Fibroblast of lung (primary cell): Measurements from ENCODE around the gene MYLK. TPM values are rescaled to one million over a fixed set of nuclear protein-coding genes. Genes with fewer than 3 reads are reported as not detected.
"Not testable (repeated sequence)": the region's sequence is repeated elsewhere in the genome, so short reads cannot be mapped to it uniquely, and the experiment has no call there.

ENCODE experiments used
- DNase-seq, 2 donors: peaks; one replicate each; pipeline versions ENCODE4 v3.0.0 to v3.0.0-alpha.2; 2010; ENCODE audit warnings: low read depth in 2 of 2
- H2AFZ ChIP-seq: 2 replicates; pipeline ENCODE4 v1.5.1; 2012; ENCODE audit warnings: low read length, control low read depth, inconsistent platforms
- H3K27ac ChIP-seq: 2 replicates; pipeline ENCODE4 v1.5.1; 2011; ENCODE audit warnings: low read length, control low read depth; ENCODE audit not compliant: insufficient read depth
- H3K27me3 ChIP-seq: 2 replicates; pipeline ENCODE4 v1.5.1; 2011; ENCODE audit warnings: mild to moderate bottlenecking, low read length; ENCODE audit not compliant: control insufficient read depth, insufficient read depth
- H3K36me3 ChIP-seq: 2 replicates; pipeline ENCODE4 v1.5.1; 2011; ENCODE audit warnings: low read length; ENCODE audit not compliant: control insufficient read depth, insufficient read depth
- H3K4me1 ChIP-seq: 2 replicates; pipeline ENCODE4 v1.5.1; 2011; ENCODE audit warnings: low read length; ENCODE audit not compliant: control insufficient read depth, insufficient read depth; ENCODE audit errors: extremely low read depth
- H3K4me2 ChIP-seq: 2 replicates; pipeline ENCODE4 v1.5.1; 2011; ENCODE audit warnings: low read length, control low read depth; ENCODE audit not compliant: insufficient read depth; ENCODE audit errors: extremely low read depth
- H3K4me3 ChIP-seq, 4 experiments: fragments of 200-600 bp in 1 of 4; sonication (generic) in 1 of 4; replicated peaks in 1 of 4; 2 replicates each; pipeline ENCODE4 v1.5.1; 2011 to 2016; ENCODE audit warnings: low read length in 4 of 4, low read depth in 3 of 4, mild to moderate bottlenecking in 3 of 4, control low read depth in 2 of 4, inconsistent platforms in 1 of 4, mixed read lengths in 1 of 4; ENCODE audit not compliant: insufficient read depth in 1 of 4; ENCODE audit errors: control extremely low read depth in 1 of 4
- H3K79me2 ChIP-seq: 2 replicates; pipeline ENCODE4 v1.5.1; 2012; ENCODE audit warnings: mild to moderate bottlenecking, low read length, inconsistent platforms; ENCODE audit not compliant: control insufficient read depth, insufficient read depth
- H3K9ac ChIP-seq: 2 replicates; pipeline ENCODE4 v1.5.1; 2011; ENCODE audit warnings: mild to moderate bottlenecking, low read length, control low read depth; ENCODE audit not compliant: insufficient read depth
- H3K9me3 ChIP-seq: 2 replicates; pipeline ENCODE4 v1.5.1; 2012; ENCODE audit warnings: low read depth, low read length; ENCODE audit not compliant: control insufficient read depth, insufficient read depth
- H4K20me1 ChIP-seq: 2 replicates; pipeline ENCODE4 v1.5.1; 2011; ENCODE audit warnings: low read length; ENCODE audit not compliant: control insufficient read depth, insufficient read depth; ENCODE audit errors: extremely low read depth
- EZH2 ChIP-seq: IDR thresholded peaks from 2 replicates; pipeline ENCODE4 v1.5.1; 2012; ENCODE audit warnings: low read length, control low read depth, mild to moderate bottlenecking; ENCODE audit errors: missing control alignments
- polyA plus RNA-seq, 2 donors: library from polyadenylated mRNA; depleted of rRNA in 1 of 2; stranded (reverse) in 1 of 2; unstranded in 1 of 2; fragments of >200 nt; gene quantifications; 2 replicates each; pipeline ENCODE4 v1.2.1, GENCODE V29; 2011 to 2012; ENCODE audit warnings: missing spikeins in 1 of 2
- total RNA-seq: library from RNA; depleted of rRNA; stranded (reverse); fragments of >200 nt; gene quantifications from 2 replicates; pipeline ENCODE4 v1.2.1, GENCODE V29; 2014
- TF ChIP-seq, protein P1 (sequence below), 2 donors: IDR thresholded peaks in 1 of 2; conservative IDR thresholded peaks in 1 of 2; 1 replicate in 1 of 2; 2 replicates in 1 of 2; pipeline ENCODE4 v1.5.1; 2011 to 2012; ENCODE audit warnings: low read length in 2 of 2, control low read depth in 1 of 2, inconsistent platforms in 1 of 2, low read depth in 1 of 2, mild to moderate bottlenecking in 1 of 2

The MYLK gene
- total and polyA plus RNA-seq, 2 donors (not counting 1 experiment from before 2014, with no cell fraction given): 918 to 941 TPM

DNA sequence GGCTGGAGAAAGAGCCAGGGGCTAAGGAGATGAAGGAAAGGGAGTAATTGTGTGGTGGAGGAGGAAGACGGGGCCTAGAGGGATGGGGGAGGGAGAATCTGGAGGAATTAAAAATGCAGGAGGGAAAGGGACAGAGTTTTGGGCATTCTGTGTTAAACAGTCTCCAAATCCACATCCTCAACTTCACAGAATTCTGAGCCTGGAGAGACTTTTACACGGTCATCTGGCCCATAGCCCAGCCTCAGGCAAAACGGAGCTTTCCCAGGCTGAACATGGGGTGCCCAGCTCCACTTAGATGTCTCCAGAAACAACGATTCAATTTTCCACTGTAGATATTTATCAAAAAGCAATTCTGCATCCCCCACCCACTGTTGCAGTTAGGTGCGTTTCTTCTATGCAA is 161.7 kb downstream of the MYLK start:
- H3K27me3 ChIP-seq: no peaks in the 10 kb centered on the region
- H3K9ac ChIP-seq: no peak overlapping the region
- peaks cover 12% of the 10 kb centered on the region for H3K36me3 ChIP-seq
- no peaks in the 10 kb centered on the region for H3K79me2 ChIP-seq
- DNase-seq: no peak
- no peaks in the 10 kb centered on the region for H3K9me3 ChIP-seq
- peaks cover 32% of the 10 kb centered on the region for H3K4me1 ChIP-seq
- H2AFZ ChIP-seq: no peak overlapping the region
- no peak overlapping the region for H3K4me3 ChIP-seq
- no peaks in the 10 kb centered on the region for H4K20me1 ChIP-seq
- no peak overlapping the region for H3K4me2 ChIP-seq
- TF ChIP-seq, protein P1, sequence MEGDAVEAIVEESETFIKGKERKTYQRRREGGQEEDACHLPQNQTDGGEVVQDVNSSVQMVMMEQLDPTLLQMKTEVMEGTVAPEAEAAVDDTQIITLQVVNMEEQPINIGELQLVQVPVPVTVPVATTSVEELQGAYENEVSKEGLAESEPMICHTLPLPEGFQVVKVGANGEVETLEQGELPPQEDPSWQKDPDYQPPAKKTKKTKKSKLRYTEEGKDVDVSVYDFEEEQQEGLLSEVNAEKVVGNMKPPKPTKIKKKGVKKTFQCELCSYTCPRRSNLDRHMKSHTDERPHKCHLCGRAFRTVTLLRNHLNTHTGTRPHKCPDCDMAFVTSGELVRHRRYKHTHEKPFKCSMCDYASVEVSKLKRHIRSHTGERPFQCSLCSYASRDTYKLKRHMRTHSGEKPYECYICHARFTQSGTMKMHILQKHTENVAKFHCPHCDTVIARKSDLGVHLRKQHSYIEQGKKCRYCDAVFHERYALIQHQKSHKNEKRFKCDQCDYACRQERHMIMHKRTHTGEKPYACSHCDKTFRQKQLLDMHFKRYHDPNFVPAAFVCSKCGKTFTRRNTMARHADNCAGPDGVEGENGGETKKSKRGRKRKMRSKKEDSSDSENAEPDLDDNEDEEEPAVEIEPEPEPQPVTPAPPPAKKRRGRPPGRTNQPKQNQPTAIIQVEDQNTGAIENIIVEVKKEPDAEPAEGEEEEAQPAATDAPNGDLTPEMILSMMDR (conservative IDR thresholded peaks at IDR 0.05 in 1 of 2, IDR thresholded peaks at IDR 0.05 in 1 of 2; ENCODE audit: low read depth in 1 of 2, low read length in 2 of 2): no peak
- no peak overlapping the region for H3K27ac ChIP-seq

DNA sequence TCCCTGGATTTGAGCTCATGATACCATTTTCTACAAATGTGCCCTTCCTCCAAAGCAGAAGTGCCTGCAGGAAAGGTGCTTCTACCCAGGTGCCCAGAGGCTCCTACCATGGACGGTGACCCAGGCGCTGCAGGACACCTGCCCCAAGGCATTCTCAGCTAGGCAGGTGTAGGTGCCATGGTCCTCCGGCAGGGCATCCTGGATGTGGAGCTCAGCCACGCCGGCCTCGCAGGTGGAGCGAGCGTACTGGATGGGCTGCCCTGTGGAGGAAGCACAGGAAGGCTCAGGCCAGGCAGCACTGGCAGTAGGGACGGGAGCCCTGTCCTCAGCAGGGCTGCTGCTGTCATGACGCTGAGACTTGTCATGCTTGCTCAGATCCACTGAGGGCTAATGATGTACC is 162.1 kb downstream of the MYLK start:
- H3K27ac ChIP-seq: no peak overlapping the region
- H3K27me3 ChIP-seq: no peaks in the 10 kb centered on the region
- H3K4me1 ChIP-seq: peaks cover 31% of the 10 kb centered on the region
- H3K9me3 ChIP-seq: no peaks in the 10 kb centered on the region
- peaks cover 12% of the 10 kb centered on the region for H3K36me3 ChIP-seq
- DNase-seq: no peak
- no peaks in the 10 kb centered on the region for H4K20me1 ChIP-seq
- H3K79me2 ChIP-seq: no peaks in the 10 kb centered on the region
- no peak overlapping the region for H3K4me3 ChIP-seq
- no peak overlapping the region for H2AFZ ChIP-seq
- no peak for TF ChIP-seq EZH2
- TF ChIP-seq, protein P1 (conservative IDR thresholded peaks at IDR 0.05 in 1 of 2, IDR thresholded peaks at IDR 0.05 in 1 of 2; ENCODE audit: low read depth in 1 of 2, low read length in 2 of 2): no peak
- no peak overlapping the region for H3K9ac ChIP-seq
- H3K4me2 ChIP-seq: no peak overlapping the region

DNA sequence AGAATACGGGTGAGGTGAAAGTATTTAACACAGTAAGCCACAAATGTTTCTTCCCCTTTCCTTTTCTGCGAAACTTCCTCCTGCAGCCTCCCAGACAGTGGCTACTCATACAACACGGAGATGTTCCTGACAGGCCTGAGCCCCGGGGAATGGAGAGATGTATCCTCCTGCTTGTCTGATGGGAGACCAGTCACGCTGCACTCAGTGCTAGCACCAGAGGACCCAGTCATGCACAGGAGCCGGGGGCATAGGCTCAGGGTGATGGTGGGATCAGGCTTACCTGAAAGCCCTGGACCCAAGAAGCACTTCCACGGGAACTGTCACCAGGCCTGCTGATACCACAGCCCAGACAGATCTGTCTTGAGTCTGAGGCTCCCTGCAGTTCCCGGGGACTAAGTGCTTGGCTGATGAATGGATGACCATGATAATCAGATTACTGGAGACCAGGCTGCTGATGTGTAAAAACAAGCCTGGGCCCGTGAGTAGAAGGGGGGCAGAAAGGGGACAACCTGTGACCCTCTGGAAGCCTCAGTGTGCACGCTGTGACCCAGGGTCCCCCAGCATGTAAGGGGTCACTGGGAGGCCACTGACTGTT is 162.9 kb downstream of the MYLK start:
- not testable (repeated sequence) for DNase-seq, H4K20me1 ChIP-seq, H3K27ac ChIP-seq, H3K9ac ChIP-seq, H2AFZ ChIP-seq, H3K79me2 ChIP-seq, H3K4me2 ChIP-seq, H3K4me3 ChIP-seq, H3K27me3 ChIP-seq, H3K9me3 ChIP-seq
- H3K36me3 ChIP-seq: peaks cover 13% of the 10 kb centered on the region
- H3K4me1 ChIP-seq: peaks cover 31% of the 10 kb centered on the region
